Psoas muscle (tissue), 8 donors: ENCODE results near the gene CEP162. TPM values are rescaled to one million over a fixed set of nuclear protein-coding genes. Genes with fewer than 3 reads are reported as not detected.

Experiments used
- ATAC-seq, 4 donors: fragments of 200-7000 bp; cut with Tn5 transposase; one replicate each; pipeline ENCODE4 v1.9.1; 2020; ENCODE audit warnings: moderate library complexity in 3 of 4, mild to moderate bottlenecking in 2 of 4
- DNase-seq, 2 donors: peaks; one replicate each; pipeline ENCODE4 v3.0.0-alpha.2; 2020
- H3K27ac ChIP-seq: fragments of 200-600 bp; one replicate; pipeline ENCODE4 v1.8.0; 2022
- H3K27me3 ChIP-seq, 3 donors: fragments of 200-600 bp in 1 of 3; one replicate each; pipeline versions ENCODE4 v1.6.1 to v1.8.0; 2013 to 2022; ENCODE audit warnings: low read length in 2 of 3, mild to moderate bottlenecking in 2 of 3, moderate library complexity in 1 of 3; ENCODE audit not compliant: insufficient read depth in 3 of 3
- H3K36me3 ChIP-seq, 2 donors: fragments of 200-600 bp in 1 of 2; one replicate each; pipeline versions ENCODE4 v1.6.1 to v1.8.0; 2013 to 2022; ENCODE audit warnings: low read depth in 1 of 2, mild to moderate bottlenecking in 1 of 2, moderate library complexity in 1 of 2; ENCODE audit not compliant: insufficient read depth in 1 of 2
- H3K4me1 ChIP-seq: fragments of 200-600 bp; one replicate; pipeline ENCODE4 v1.8.0; 2022
- H3K4me3 ChIP-seq: fragments of 200-600 bp; one replicate; pipeline ENCODE4 v1.8.0; 2022; ENCODE audit warnings: mild to moderate bottlenecking
- H3K9me3 ChIP-seq: fragments of 200-600 bp; one replicate; pipeline ENCODE4 v1.8.0; 2022
- CTCF ChIP-seq: fragments of 200-600 bp; IDR thresholded peaks from one replicate; pipeline ENCODE4 v1.8.0; 2022; ENCODE audit warnings: antibody characterized with exemption
- WGBS, 3 donors: extraction: QIAGEN DNeasy Blood & Tissue Kit; methylation state at CpG; one replicate each; pipeline versions ENCODE4 v1.1.6 to v1.1.7; 2013; 5-methylcytosine and 5-hydroxymethylcytosine counted together
- intact Hi-C, 2 donors: fragments of 100-400 bp; cut with DNase I; formaldehyde crosslinking; loops; one replicate each; pipeline versions ENCODE4 v1.11.0 to v1.14.2; 2022
- polyA plus RNA-seq, 3 donors: library from polyadenylated mRNA; stranded (reverse); fragments of 200-250 nt; gene quantifications; one replicate each; pipeline ENCODE4 v1.2.3, GENCODE V29; 2013
- total RNA-seq, 4 donors: library from RNA; stranded (reverse); fragmentation: NEBNext Ultra II Directional in 2 of 4; extraction: Animal tissue kit (Norgen Biotek cat#: 25700) in 2 of 4; gene quantifications; one replicate each; pipeline versions ENCODE4 v1.2.1 to v1.2.4, GENCODE V29; 2021 to 2023
- donor health status: healthy with polysubstance abuse.
- donor health status: DM: no; HTN: no; CAD: no; lungs with moderate emphysema.
- donor health status: Bipolar disorder and iron deficiency.
- donor health status: healthy.
- donor health status: DM: yes; HTN: yes; CAD: no.
- donor health status: DM: no; HTN: no; CAD: no.
- donor health status: DM: no; HTN: no; CAD: no.
- donor health status: DM: yes; HTN: yes; CAD: no.

CEP162 gene
- total and polyA plus RNA-seq, 7 donors = 1.5 to 4.0 (median 2.4) TPM

DNA sequence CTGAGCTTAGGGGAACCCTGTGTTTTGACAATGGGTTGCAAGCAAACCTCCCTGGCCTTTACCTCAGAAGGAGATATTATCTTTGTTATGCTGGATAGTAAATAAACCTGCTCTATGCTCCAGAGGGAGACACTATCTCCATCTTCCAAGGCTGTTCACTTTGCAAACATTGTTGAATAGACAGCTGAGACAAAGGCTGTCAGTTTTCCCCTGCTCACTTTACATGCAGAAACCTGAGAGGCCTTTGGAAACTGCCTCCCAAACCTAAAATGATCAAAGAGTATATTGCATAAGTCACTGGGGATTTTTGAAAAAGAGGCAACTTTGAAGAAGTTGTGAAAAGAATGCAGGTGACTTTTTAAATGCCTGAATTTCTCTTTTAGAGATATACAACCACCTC is 132.3 kb downstream of the CEP162 start:
- DNase-seq (no peak), ATAC-seq (no peak)
- no peak overlapping the region for H3K4me3 ChIP-seq
- H3K27me3 ChIP-seq = no peaks in the 10 kb centered on the region
- H3K9me3 ChIP-seq = no peaks in the 10 kb centered on the region
- intact Hi-C loops = no loop called here
- H3K36me3 ChIP-seq = no peaks in the 10 kb centered on the region
- H3K27ac ChIP-seq = no peak overlapping the region
- no peak for TF ChIP-seq CTCF
- H3K4me1 ChIP-seq = no peaks in the 10 kb centered on the region

- ATAC-seq (no peak), DNase-seq (no peak)
- no peak for TF ChIP-seq CTCF
- no peaks in the 10 kb centered on the region for H3K27me3 ChIP-seq
- no peak overlapping the region for H3K27ac ChIP-seq
- no peak overlapping the region for H3K4me3 ChIP-seq
- WGBS, 3 donors = 67 to 74% (median 69%) methylated on average over 4 of the region's 4 CpGs
- intact Hi-C loops = no loop called here
- no peaks in the 10 kb centered on the region for H3K4me1 ChIP-seq
- no peaks in the 10 kb centered on the region for H3K9me3 ChIP-seq
- no peaks in the 10 kb centered on the region for H3K36me3 ChIP-seq
These were observed 133.7 kb downstream of the CEP162 start for GRCh38 chr6:84093441-84094435.

DNA sequence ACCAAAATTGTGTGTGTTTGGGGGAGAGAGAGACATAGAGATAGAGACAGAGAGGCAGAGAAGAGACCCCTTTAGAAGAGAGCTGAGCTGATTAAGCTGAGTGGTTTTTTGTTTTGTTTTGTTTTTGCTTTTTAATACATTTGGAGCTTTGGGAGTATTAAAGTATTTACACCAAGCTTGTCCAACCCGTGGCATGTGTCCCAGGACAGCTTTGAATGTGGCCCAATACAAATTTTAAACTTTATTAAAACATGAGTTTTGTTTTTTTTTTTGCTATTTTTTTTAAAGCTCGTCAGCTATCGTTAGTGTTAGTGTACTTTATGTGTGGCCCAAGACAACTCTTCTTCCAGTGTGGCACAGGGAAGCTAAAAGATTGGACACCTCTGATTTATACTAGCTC is 137.9 kb downstream of the CEP162 start:
- DNase-seq = no peak
- ATAC-seq = no peak
- Histone ChIP-seq H3K4me1 (no peaks in the 10 kb centered on the region), H3K27me3 (no peaks in the 10 kb centered on the region), H3K9me3 (no peaks in the 10 kb centered on the region), H3K4me3 (no peak overlapping the region), H3K36me3 (no peaks in the 10 kb centered on the region), H3K27ac (no peak overlapping the region)
- WGBS, 3 donors = 28 to 39% (median 35%) methylated on average over 3 of the region's 3 CpGs
- intact Hi-C loops = no loop called here
- TF ChIP-seq CTCF = no peak

GRCh38 chr6:84089081-84089480 is 138.4 kb downstream of the CEP162 start:
- ATAC-seq (no peak), DNase-seq (no peak)
- H3K9me3 ChIP-seq = no peaks in the 10 kb centered on the region

More at GRCh38 chr6:84089081-84089480, 138.4 kb downstream of the CEP162 start:
- WGBS, 3 donors = 30 to 56% (median 38%) methylated on average over 4 of the region's 4 CpGs
- no peaks in the 10 kb centered on the region for H3K27me3 ChIP-seq
- intact Hi-C loops = no loop called here
- H3K27ac ChIP-seq = no peak overlapping the region
- no peaks in the 10 kb centered on the region for H3K4me1 ChIP-seq
- H3K36me3 ChIP-seq = no peaks in the 10 kb centered on the region
- H3K4me3 ChIP-seq = no peak overlapping the region
- no peak for TF ChIP-seq CTCF
